Measurements from ENCODE around the gene CBFA2T2.
A peak's percentile ranks its signal among the peaks of the same experiment; 100 is the strongest.
"Not testable (repeated sequence)": the region's sequence is repeated elsewhere in the genome, so short reads cannot be mapped to it uniquely, and the experiment has no call there.

CBFA2T2 gene

DNA sequence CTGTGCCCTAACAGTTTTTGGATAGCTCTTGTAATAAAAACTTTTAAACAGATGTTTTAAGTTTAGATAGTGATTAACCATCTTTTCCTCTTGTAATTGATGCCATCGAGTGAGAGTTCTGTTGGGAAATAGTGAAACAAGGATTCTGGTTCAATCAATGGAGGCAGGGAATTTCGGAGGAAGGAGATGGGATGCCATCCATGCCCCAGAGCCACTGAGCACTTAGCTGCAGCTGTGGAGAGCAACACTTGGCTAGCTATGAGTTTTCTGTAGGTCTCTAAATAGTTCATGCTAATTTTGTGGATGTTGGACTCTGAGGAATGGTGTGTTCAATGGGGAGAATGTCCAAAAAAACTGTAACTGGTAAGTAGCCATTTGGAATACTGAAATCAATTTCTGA is 16.7 kb downstream of the CBFA2T2 start:
- no peak for DNase-seq (ENCODE audit: low read depth in 2 of 2)

DNA sequence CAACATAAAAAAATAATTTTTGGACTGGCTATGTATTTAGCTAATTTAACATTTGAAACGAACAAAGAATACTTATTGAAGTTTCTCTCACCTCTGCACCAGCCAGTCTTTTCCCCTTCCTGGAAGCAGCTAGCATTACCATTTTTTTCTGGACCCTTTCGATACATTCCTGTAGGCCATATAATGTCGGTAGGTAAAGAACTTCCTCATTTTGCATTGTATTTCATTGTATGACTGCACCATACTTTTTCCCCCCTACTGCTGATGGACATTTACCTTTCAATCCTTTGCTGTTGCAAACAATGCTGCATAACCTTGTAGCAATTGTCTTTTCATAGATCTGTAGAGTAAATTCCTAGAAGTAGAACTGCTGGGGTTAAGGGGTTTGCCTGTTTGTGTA is 17.6 kb downstream of the CBFA2T2 start:
- DNase-seq (ENCODE audit: low read depth in 2 of 2) = no peak

DNA sequence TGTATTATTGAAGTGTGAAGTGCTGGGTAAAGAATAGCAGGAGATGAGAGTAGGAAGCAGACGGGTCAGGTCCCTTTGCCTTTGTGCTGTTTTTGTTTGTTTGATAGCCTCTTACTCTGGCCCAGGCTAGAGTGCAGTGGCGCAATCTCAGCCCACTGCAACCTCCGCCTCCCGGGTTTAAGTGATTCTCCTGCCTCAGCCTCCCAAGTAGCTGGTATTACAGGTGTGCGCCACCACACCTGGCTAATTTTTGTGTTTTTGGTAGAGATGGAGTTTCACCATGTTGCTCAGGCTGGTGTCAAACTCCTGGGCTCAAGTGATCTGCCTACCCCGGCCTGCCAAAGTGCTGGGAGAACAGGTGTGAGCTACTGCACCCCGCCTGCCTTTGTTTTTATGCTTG is 18.1 kb downstream of the CBFA2T2 start:
- not testable (repeated sequence) for DNase-seq (ENCODE audit: low read depth in 2 of 2)

DNA sequence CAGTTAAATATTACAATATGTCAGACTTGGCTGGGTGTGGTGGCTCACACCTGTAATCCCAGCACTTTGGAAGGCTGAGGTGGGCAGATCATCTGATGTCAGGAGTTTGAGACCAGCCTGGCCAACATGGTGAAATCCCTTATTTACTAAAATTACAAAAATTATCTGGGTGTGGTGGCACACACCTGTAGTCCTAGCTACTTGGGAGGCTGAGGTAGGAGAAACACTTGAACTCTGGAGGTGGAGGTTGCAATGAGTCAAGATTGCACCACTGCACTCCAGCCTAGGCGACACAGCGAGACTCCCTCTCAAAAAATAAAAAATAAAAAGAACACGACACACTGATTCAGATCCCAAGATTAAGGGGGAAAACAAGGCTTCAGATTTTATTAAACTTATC is 19.2 kb downstream of the CBFA2T2 start:
- DNase-seq (ENCODE audit: low read depth in 2 of 2) = not testable (repeated sequence)

DNA sequence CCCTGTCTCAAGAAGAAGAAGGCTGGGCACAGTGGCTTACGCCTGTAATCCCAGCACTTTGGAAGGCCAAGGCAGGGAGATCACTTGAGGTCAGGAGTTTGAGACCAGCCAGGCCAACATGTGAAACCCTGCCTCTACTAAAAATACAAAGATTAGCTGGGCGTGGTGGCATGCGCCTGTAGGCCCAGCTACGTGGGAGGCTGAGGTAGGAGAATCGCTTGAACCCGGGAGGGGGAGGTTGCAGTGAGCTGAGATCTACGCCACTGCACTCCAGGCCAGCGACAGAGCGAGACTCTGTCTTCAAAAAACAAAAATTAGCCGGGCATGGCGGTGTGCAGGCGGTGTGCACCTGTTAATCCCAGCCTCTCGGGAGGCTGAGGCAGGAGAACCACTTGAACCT is 22.0 kb downstream of the CBFA2T2 start:
- DNase-seq (ENCODE audit: low read depth in 2 of 2) = not testable (repeated sequence)

DNA sequence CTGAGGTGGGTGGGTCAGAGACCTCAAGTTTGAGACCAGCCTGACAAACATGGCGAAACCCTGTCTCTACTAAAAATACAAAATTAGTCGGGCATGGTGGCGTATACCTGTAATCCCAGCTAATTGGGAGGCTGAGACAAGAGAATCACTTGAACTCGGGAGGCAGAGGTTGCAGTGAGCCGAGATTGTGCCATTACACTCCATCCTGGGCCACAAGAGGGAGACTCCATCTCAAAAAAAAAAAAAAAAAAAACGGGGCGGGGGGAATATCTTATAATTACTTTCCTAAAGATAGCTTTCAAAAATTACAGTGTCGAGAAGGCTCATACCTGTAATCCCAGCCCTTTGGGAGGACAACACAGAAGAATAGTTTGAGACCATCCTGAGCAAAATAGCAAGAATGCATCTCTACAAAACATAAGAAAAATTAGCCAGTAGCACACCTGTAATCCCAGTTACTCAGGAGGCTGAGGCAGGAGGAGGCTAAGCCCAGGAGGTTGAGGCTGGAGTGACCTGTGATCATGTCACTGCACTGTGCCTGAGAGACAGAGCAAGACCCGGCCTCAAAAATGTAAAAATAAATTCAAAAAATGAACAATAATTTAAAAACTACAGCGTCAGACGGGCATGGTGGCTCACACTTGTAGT is 25.8 kb downstream of the CBFA2T2 start:
- DNase-seq (ENCODE audit: low read depth in 2 of 2) = no peak

DNA sequence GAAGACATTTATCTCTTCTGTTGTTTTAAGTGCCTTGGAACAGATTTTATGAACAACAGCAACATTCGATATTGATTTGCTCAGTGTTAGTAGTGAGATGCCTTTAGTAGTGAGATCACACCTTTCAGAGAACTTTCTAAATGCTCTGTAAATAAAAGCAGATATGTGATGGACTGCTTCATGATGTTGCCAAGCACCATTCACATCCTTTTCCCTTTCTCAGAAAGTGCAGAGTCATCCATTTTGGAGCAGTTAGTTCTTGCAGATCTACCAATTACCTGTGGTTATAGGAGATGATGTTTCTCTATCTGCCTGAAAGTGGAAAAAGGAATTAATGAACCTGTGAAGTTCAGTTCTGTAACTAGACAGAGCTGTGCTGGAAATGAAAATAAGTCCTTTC is 27.0 kb downstream of the CBFA2T2 start:
- no peak for DNase-seq (ENCODE audit: low read depth in 2 of 2)

DNA sequence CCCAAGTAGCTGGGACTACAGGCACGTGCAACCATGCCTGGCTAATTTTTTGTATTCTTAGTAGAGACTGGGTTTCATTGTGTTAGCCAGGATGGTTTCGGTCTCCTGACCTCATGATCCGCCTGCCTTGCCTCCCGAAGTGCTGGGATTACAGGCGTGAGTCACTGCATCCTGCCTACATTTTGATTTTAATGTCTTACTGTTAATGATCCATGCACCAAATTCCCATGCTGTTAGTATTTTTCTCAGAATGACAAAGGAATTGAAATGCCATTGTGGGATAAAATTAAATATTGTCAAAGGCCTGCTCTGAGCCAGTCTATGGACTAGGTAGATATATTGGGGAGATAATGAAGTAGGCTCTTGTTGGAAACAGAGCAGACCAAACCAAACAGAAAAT is 28.2 kb downstream of the CBFA2T2 start:
- no peak for DNase-seq (ENCODE audit: low read depth in 2 of 2)

DNA sequence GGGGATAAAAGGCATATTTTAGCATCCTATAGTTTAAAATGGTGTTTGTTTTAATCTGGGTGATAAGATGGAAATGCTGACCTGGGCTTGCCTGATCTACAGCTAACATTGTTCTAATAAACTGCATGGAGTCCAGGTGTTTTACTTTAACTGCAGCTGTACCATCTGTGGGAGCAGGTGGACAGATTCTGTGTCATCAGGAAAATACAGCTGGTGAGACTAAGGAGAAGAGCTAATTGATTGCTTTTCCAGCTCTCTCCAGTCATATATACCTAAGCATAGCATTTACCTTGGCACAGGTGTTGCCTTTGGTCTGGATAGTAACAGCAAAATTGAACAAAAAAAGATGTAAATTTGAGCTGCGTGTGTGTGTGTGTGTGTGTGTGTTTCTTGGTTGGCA is 31.6 kb downstream of the CBFA2T2 start:
- no peak for DNase-seq (ENCODE audit: low read depth in 2 of 2)

DNA sequence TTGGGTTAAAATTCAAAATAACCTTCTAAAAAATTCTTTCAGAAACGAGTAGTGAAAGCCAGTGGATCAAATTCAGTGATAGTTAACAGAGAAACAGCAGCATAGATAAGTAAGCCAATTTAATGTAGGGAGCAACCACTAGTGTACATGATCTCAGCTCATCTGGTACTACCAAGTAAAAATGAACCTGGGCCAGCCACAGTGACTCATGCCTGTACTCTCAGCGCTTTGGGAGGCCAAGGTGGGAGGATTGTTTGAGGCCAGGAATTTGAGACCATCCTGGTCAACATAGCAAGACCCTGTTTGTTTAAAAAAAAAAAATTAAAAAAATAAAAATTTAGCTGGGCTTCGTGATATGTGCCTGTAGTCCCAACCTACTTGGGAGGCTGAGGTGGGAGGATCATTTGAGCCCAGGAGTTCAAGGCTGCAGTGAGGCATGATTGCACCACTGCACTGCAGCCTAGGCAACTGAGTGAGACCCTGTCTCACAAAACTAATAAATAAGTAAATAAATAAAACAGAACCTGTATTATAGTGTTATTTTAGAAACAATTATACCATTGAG is 32.4 kb downstream of the CBFA2T2 start:
- DNase-seq (ENCODE audit: low read depth in 2 of 2) = peak in 1 of 2 donors; percentile 5

DNA sequence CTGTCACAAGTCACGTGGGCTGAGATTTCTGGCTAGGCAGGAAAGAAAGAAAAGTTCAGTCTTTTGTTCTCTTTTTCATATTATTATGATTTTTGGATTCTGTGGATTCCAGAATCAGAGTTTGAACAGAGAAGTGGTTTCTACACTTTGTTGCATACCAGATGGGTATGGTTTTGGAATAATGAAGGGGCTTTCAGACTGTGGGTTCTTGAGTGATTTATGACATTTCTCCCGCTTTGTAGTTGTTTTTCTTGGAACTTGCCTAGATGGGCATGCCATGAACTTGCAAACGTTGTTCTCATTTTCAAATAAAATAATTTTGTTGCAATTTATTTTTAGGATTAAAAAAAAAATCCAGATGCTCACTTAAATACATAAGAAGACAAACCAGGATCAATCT is 34.4 kb downstream of the CBFA2T2 start:
- DNase-seq (ENCODE audit: low read depth in 2 of 2) = no peak

DNA sequence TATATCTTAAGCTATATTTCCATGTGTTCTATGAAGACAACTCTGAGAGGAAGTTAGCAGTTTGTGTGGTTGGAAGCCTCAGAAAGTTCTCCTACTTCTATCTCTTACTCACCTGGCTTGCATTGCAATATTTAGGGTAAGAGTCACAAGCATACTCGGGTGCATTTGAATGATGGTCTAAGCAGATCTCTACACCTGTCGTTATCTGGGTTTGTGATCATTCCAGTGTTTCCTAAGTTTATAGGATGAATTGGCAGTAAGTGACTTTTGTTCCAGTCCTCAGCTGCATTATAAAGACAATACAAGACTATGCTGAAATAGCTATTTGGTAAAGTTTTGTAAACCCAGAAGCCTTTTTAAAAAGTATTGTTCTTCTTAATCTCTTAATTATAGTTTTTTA is 36.9 kb downstream of the CBFA2T2 start:
- no peak for DNase-seq (ENCODE audit: low read depth in 2 of 2)

DNA sequence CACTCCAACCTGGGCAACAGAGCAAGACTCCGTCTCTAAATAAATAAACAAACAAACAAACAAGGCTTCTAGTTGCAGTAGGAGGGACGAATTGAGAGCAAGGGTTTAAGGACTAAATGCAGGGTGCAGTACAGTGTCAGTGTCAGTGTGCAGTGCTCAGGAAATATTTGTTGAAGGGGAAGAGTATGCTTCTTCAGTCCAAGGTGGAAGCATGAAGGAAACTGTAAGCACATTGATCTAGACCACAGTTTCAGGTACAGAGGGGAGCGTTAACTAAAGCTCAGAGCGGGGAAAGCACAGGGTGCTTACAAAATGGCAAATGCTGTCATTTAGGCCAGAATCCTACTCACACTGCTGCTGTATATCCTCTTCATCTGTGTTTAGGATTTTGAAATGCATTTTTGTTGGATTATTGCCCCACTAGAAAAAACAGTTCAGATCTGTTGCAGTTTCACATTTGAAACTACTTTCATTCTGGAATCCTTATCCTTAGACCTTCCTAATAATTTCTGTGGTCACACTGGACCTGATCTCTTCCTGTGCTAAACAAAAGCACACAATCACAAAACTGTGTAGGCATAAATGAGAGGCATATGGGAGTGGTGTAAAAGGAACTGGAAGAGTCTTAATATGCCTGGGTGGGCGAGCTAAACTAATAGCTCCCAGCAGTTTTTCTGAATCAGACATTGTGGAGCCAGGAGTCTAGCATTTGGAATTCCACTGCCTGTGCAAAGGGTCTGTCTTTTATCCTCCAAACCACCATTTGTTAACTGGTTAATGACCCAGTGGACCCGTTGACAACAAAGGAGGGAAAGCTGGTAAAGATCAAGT is 41.4 kb downstream of the CBFA2T2 start:
- no peak for DNase-seq (ENCODE audit: low read depth in 2 of 2)

DNA sequence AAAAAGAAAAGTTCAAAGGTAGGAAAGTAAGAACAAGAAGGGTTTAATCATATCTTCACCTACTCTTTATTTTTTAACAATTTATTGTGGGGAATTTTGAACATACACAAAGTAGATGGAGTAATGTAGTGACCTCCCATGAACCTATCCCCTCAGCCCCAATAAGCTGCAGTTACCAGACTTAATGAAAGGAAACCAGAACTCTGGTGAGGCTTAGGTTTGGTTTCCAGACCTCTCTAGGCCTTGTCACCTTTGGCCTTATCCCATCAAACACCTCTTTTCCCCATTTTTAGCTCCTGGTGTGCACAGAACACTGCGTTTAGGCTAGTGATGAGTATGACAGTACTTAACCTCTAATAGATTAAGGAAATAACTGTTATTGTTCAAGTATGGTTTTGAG is 42.0 kb downstream of the CBFA2T2 start:
- no peak for DNase-seq (ENCODE audit: low read depth in 2 of 2)

DNA sequence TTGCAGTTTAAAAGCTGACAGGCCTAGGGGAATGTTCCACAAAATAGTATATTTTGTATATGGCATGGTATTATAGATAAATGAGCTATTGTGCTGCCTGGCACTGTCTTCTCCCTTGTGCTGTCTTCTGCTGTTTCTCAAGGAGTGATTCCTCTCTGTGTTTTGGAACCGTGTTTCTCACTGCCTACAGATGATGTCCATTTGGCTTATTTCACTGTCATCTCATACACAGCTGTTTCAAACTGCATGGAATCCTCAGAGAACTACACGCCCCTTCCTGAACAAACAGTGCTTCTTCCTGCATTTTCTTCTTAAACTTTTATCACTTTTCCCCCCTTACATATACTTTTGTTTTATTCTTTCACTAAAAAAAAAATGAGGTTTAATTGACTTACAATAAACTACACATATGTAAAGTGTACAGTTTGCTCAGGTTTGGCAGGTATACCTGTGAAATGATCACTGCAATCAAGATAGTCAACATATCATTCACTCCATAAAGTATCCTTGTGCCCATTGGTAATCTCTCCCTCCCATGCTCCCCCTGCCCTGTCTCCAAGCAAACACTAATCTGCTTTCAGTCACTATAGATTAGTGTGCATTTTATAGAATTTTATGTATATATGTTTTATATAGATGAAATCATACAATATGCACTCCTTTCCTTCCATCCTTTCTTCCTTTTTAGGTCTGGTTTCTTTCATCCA is 43.0 kb downstream of the CBFA2T2 start:
- DNase-seq (ENCODE audit: low read depth in 2 of 2) = no peak

DNA sequence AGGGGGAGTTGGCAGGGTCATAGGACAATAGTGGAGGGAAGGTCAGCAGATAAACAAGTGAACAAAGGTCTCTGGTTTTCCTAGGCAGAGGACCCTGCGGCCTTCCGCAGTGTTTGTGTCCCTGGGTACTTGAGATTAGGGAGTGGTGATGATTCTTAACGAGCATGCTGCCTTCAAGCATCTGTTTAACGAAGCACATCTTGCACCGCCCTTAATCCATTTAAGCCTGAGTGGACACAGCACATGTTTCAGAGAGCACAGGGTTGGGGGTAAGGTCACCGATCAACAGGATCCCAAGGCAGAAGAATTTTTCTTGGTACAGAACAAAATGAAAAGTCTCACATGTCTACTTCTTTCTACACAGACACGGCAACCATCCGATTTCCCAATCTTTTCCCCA is 45.8 kb downstream of the CBFA2T2 start:
- DNase-seq (ENCODE audit: low read depth in 2 of 2) = not testable (repeated sequence)

DNA sequence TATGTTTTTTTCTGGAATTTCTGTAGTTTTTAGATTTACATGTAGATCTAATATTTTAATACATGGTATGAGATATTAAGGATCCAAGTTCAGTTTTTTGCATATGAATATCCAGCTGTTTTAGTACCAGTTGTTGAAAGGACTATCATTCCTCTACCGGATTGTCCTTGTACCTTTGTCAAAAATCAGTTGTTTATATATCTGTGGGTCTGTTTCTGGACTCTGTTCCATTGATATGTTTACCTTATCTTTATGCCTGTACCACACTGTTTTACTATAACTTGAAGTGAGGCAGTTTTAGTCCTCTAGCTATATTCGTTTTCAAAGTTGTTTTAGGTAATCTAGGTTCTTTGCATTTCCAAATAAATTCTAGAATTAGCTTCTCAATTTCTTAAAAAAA is 47.7 kb downstream of the CBFA2T2 start:
- no peak for DNase-seq (ENCODE audit: low read depth in 2 of 2)

DNA sequence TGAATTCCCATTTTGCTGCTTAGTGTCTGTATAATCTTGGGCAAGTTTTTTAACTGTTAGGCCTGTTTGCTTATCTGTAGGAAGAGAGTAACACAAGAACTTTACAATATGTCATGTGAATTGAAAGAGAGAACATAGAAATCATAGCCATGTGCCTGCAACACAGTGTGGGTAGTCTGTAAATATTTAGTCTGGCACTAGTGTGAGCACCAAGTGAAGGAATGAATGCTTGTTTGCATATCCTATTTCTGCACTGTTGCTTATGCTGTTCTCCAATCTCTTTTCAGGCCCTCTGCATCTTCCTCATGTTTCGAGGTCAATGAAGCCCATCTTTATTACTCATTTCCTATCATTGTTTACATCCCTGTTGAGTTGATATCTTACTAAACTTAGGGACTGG is 49.2 kb downstream of the CBFA2T2 start:
- DNase-seq (ENCODE audit: low read depth in 2 of 2) = no peak

DNA sequence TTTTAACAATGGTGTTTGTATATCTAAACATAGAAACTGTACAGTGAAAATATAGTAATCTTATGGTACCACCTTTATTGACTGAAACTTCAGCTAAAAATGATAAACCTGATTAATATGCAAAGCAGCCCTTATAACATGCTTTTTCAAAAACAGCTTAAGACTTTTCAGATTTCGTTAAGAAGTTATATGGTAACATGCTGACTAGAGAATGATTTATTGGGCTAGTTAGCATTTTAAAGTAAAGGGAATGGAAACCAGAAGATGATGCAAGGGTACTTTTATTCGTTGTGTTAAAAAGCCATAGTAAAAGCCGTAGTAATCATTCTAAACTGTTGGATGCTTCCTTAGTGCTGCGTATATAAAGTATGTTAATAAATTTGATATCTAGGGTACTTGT is 50.5 kb downstream of the CBFA2T2 start:
- no peak for DNase-seq (ENCODE audit: low read depth in 2 of 2)

DNA sequence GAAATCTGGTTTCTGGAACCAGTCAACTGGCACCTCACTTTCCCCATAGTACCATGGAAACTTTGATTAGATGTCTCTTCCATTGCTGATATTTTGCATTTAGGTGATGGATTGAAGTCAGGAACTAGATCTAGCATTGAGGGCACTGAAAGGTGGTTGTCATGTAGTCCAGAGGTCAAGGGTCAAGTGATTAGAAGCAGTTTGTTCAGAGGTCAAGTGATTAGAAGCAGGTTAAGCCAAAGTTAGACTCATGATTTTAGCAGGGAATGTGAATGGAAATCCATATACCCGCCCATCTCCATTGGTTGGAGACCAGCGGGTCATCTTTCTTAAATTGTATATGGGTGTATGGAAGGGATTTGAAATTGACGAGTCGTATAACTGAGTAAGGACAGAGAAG is 51.2 kb downstream of the CBFA2T2 start:
- no peak for DNase-seq (ENCODE audit: low read depth in 2 of 2)

DNA sequence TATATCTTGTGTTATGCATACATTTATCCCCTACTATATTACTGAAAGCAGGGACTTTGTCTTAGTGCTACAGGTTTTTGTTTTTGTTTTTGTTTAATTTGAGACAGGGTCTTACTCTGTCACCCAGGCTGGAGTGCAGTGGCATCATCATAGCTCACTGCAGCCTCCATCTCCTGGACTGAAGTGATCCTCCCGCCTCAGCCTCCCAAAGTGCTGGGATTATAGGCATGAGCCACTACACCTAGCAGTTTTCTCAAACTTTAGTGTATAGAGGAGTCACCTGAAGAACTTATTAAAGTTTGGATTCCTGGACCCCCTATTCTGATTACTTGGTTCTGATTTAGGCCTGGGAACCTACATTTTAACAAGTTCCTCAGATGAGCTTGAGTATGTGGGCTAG is 51.9 kb downstream of the CBFA2T2 start:
- no peak for DNase-seq (ENCODE audit: low read depth in 2 of 2)

DNA sequence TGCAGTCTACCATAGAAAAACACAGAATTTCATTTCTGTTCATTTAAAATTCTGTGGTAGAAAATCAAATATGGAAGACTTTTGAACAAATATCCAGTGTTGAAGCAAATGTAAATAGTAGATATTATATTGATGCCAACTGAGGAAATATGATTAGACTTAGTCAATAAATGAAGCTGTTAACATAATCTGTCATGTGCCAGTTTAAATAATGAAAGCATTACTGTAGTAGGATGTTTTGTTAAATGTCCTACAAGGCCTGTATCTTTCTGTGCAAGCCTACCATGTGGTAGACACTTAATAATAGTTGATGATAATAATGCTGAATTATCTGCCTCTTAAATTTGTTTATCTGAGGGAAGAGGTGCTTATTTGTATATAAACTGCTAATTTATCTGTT is 55.9 kb downstream of the CBFA2T2 start:
- no peak for DNase-seq (ENCODE audit: low read depth in 2 of 2)
